ENCODE data around the gene GALP. TPM values are rescaled to one million over a fixed set of nuclear protein-coding genes. Genes with fewer than 3 reads are reported as not detected.

GALP gene
- total RNA-seq, 2 experiments from 2014 or later: not detected

GRCh38 chr19:56189785-56190184 lies 14.0 kb downstream of the GALP start:
- Mint-ChIP-seq H3K4me3 (no peak overlapping the region), H3K27me3 (peaks cover 17% of the 10 kb centered on the region), H3K4me1 (ENCODE audit: low read depth) (no peaks in the 10 kb centered on the region), H3K9me3 (no peaks in the 10 kb centered on the region), H3K27ac (no peak overlapping the region), H3K36me3 (ENCODE audit: low read depth) (no peaks in the 10 kb centered on the region)
- POLR2A ChIA-PET: no interaction called here
- H3K9me3 ChIP-seq (ENCODE audit: control insufficient read depth in 1 of 2, insufficient read depth in 1 of 2, low read length in 2 of 2): no peaks in the 10 kb centered on the region
- intact Hi-C loops (cut with DNase I, micrococcal nuclease): no loop called here
- no peaks in the 10 kb centered on the region for H3K4me1 ChIP-seq (ENCODE audit: insufficient read depth, low read length)
- H3K27me3 ChIP-seq (ENCODE audit: control insufficient read depth in 1 of 2, insufficient read depth in 2 of 2, low read length in 2 of 2): peaks cover 0 to 2% of the 10 kb centered on the region in 2 experiments
- ATAC-seq (ENCODE audit: poor library complexity) (no peak), DNase-seq (no peak)
- H3K27ac ChIP-seq (ENCODE audit: low read depth in 1 of 2, low read length in 2 of 2): no peak overlapping the region
- CTCF ChIA-PET: no interaction called here
- H3K36me3 ChIP-seq (ENCODE audit: insufficient read depth, low read length): no peaks in the 10 kb centered on the region
- TF ChIP-seq CTCF (IDR thresholded peaks at IDR 0.05): no peak
- no peak overlapping the region for H3K4me3 ChIP-seq (ENCODE audit: low read length)

- H3K4me1 Mint-ChIP-seq (ENCODE audit: low read depth): no peaks in the 10 kb centered on the region
- CTCF ChIA-PET: no interaction called here
- POLR2A ChIA-PET: no interaction called here
- Histone ChIP-seq H3K9me3 (ENCODE audit: control insufficient read depth in 1 of 2, insufficient read depth in 1 of 2, low read length in 2 of 2) (no peaks in the 10 kb centered on the region), H3K36me3 (ENCODE audit: insufficient read depth, low read length) (no peaks in the 10 kb centered on the region), H3K27me3 (ENCODE audit: control insufficient read depth in 1 of 2, insufficient read depth in 2 of 2, low read length in 2 of 2) (peaks cover 0 to 2% of the 10 kb centered on the region in 2 experiments), H3K4me3 (ENCODE audit: low read length) (no peak overlapping the region), H3K27ac (ENCODE audit: low read depth in 1 of 2, low read length in 2 of 2) (no peak overlapping the region), H3K4me1 (ENCODE audit: insufficient read depth, low read length) (no peaks in the 10 kb centered on the region)
- H3K36me3 Mint-ChIP-seq (ENCODE audit: low read depth): no peaks in the 10 kb centered on the region
- DNase-seq (no peak), ATAC-seq (ENCODE audit: poor library complexity) (no peak)
- H3K27ac Mint-ChIP-seq: no peak overlapping the region
- H3K27me3 Mint-ChIP-seq: peaks cover 4% of the 10 kb centered on the region
- TF ChIP-seq CTCF (IDR thresholded peaks at IDR 0.05): no peak
- no peak overlapping the region for H3K4me3 Mint-ChIP-seq
- intact Hi-C loops (cut with DNase I, micrococcal nuclease): no loop called here
- H3K9me3 Mint-ChIP-seq: no peaks in the 10 kb centered on the region
These were observed 15.3 kb downstream of the GALP start for GRCh38 chr19:56191115-56191514.

GRCh38 chr19:56191711-56192110 lies 15.9 kb downstream of the GALP start:
- Mint-ChIP-seq H3K4me1 (ENCODE audit: low read depth) (no peaks in the 10 kb centered on the region), H3K4me3 (no peak overlapping the region), H3K36me3 (ENCODE audit: low read depth) (no peaks in the 10 kb centered on the region), H3K9me3 (no peaks in the 10 kb centered on the region), H3K27me3 (peaks cover 4% of the 10 kb centered on the region), H3K27ac (no peak overlapping the region)
- no peaks in the 10 kb centered on the region for H3K4me1 ChIP-seq (ENCODE audit: insufficient read depth, low read length)
- DNase-seq: no peak
- ChIA-PET CTCF (no interaction called here), POLR2A (no interaction called here)
- H3K4me3 ChIP-seq (ENCODE audit: low read length): no peak overlapping the region
- H3K27ac ChIP-seq (ENCODE audit: low read depth in 1 of 2, low read length in 2 of 2): no peak overlapping the region
- TF ChIP-seq CTCF (IDR thresholded peaks at IDR 0.05): no peak
- no peaks in the 10 kb centered on the region for H3K36me3 ChIP-seq (ENCODE audit: insufficient read depth, low read length)
- H3K9me3 ChIP-seq (ENCODE audit: control insufficient read depth in 1 of 2, insufficient read depth in 1 of 2, low read length in 2 of 2): no peaks in the 10 kb centered on the region
- peaks cover 0 to 2% of the 10 kb centered on the region in 2 experiments for H3K27me3 ChIP-seq (ENCODE audit: control insufficient read depth in 1 of 2, insufficient read depth in 2 of 2, low read length in 2 of 2)
- no peak for ATAC-seq (ENCODE audit: poor library complexity)
- intact Hi-C loops (cut with DNase I, micrococcal nuclease): no loop called here
